Stimulated activated CD4-positive, alpha-beta T cell treated with anti-CD3 and anti-CD28 coated beads, Interleukin-1b, Interleukin-23, amount 100 ng/mL, for 48 hours (primary cell): ENCODE data around the gene DNAJC2.

Source experiments
- DNase-seq: peaks from one replicate; pipeline ENCODE4 v3.0.0-alpha.2; 2020

DNAJC2 gene

GRCh38 chr7:103344453-103345149, at the start of gene DNAJC2:
Gene DNAJC2, minus strand, starts transcription at chr7:103344767. Its CDS starts 145 bp downstream, at chr7:103344622.
- DNase-seq: peak; percentile 88

GRCh38 chr7:103391976-103392375, 47.4 kb upstream of the DNAJC2 start:
- DNase-seq: no peak

- no peak for DNase-seq
Observed at GRCh38 chr7:103391150-103391549, 46.6 kb upstream of the DNAJC2 start.

GRCh38 chr7:103389263-103389662, 44.7 kb upstream of the DNAJC2 start:
- DNase-seq: no peak

- no peak for DNase-seq
Observed at GRCh38 chr7:103388469-103389140, 44.0 kb upstream of the DNAJC2 start.

GRCh38 chr7:103387242-103387641, 42.7 kb upstream of the DNAJC2 start:
- DNase-seq: no peak

- no peak for DNase-seq
Observed at GRCh38 chr7:103382032-103382402, 37.5 kb upstream of the DNAJC2 start.

- no peak for DNase-seq
Observed at GRCh38 chr7:103381280-103382031, 36.9 kb upstream of the DNAJC2 start.

GRCh38 chr7:103380395-103381191, 36.0 kb upstream of the DNAJC2 start:
- no peak for DNase-seq

- no peak for DNase-seq
Observed at GRCh38 chr7:103379270-103379975, 34.9 kb upstream of the DNAJC2 start.

- DNase-seq: no peak
Observed at GRCh38 chr7:103373866-103374643, 29.5 kb upstream of the DNAJC2 start.

- DNase-seq: no peak
Observed at GRCh38 chr7:103369432-103369831, 24.9 kb upstream of the DNAJC2 start.

GRCh38 chr7:103349805-103350204, 5.2 kb upstream of the DNAJC2 start:
- DNase-seq: no peak

- no peak for DNase-seq
Observed at GRCh38 chr7:103348959-103349358, 4.4 kb upstream of the DNAJC2 start.

- DNase-seq: no peak
Observed at GRCh38 chr7:103348452-103348851, 3.9 kb upstream of the DNAJC2 start.

- peak; percentile 86 for DNase-seq
Observed at GRCh38 chr7:103347507-103348267, 3.1 kb upstream of the DNAJC2 start, which contains the start of gene PSMC2. Gene PSMC2, plus strand, starts transcription at chr7:103347643. Its CDS starts 69 bp downstream, at chr7:103347712.

- DNase-seq: no peak
Observed at GRCh38 chr7:103346396-103346795, 1.8 kb upstream of the DNAJC2 start.

GRCh38 chr7:103343758-103344452, 662 bp downstream of the DNAJC2 start:
- peak; percentile 30 for DNase-seq

GRCh38 chr7:103343332-103343731, 1.2 kb downstream of the DNAJC2 start:
- no peak for DNase-seq

GRCh38 chr7:103341466-103341865, 3.1 kb downstream of the DNAJC2 start:
- no peak for DNase-seq
